ENCODE results near the gene CD19. TPM values are rescaled to one million over a fixed set of nuclear protein-coding genes. Genes with fewer than 3 reads are reported as not detected.
"Not testable (repeated sequence)": the region's sequence is repeated elsewhere in the genome, so short reads cannot be mapped to it uniquely, and the experiment has no call there.

CD19 gene
- total RNA-seq, 1 donor from 2014 or later = not detected

DNA sequence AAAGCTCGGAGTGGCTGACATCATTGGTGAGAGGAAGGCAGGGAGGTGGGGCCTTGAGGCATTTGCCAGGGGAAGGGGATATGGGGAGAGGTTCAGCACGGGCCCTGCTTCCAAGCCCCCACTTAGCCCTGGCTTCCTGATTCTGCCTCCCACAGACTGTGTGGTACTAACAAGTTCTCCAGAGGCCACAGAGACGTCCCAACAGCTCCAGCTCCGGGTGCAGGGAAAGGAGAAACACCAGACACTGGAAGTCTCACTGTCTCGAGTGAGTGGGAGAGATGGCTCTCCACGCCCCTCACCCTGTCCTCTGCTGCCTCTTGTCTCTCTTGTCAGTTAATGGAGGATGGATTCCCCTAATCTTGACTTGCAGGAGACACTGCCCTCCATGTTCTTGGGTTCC, 27.1 kb downstream of the CD19 start:
- Histone ChIP-seq H3K4me1 (no peaks in the 10 kb centered on the region), H3K9me3 (no peaks in the 10 kb centered on the region), H3K36me3 (peaks cover 0 to 58% of the 10 kb centered on the region in 2 donors), H3K27ac (no peak overlapping the region), H3K27me3 (no peaks in the 10 kb centered on the region), H3K4me3 (no peak overlapping the region)
- intact Hi-C loops (cut with DNase I) = no loop called here
- no peak for DNase-seq (ENCODE audit: extremely low spot score in 2 of 2)
- TF ChIP-seq, protein P1, sequence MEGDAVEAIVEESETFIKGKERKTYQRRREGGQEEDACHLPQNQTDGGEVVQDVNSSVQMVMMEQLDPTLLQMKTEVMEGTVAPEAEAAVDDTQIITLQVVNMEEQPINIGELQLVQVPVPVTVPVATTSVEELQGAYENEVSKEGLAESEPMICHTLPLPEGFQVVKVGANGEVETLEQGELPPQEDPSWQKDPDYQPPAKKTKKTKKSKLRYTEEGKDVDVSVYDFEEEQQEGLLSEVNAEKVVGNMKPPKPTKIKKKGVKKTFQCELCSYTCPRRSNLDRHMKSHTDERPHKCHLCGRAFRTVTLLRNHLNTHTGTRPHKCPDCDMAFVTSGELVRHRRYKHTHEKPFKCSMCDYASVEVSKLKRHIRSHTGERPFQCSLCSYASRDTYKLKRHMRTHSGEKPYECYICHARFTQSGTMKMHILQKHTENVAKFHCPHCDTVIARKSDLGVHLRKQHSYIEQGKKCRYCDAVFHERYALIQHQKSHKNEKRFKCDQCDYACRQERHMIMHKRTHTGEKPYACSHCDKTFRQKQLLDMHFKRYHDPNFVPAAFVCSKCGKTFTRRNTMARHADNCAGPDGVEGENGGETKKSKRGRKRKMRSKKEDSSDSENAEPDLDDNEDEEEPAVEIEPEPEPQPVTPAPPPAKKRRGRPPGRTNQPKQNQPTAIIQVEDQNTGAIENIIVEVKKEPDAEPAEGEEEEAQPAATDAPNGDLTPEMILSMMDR (IDR thresholded peaks at IDR 0.05) = no peak
- no peak for TF ChIP-seq POLR2A (IDR thresholded peaks at IDR 0.05)
- TF ChIP-seq POLR2AphosphoS5 (IDR thresholded peaks at IDR 0.05; ENCODE audit: insufficient read depth in 1 of 2, low read depth in 1 of 2) = no peak

DNA sequence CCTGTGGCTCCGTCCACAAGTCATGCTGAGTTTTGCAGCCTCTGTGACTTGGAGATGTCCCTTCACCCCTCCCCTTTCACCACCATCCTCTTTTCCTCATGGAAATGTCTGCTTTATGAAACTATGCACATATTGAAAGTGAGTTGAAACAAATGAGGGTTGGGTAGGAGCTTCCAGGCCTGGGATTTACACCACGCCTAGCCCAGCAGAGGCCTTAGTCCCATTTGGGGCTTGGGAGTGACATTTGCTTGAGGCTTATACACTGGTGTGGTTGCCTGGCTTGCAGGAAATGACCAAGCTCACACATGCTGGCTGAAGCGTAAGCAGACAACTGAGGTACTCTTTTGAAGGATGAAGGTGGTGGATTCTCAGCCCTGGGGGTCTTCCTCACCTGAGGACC, 32.3 kb downstream of the CD19 start:
- no peak for TF ChIP-seq POLR2AphosphoS5 (IDR thresholded peaks at IDR 0.05; ENCODE audit: insufficient read depth in 1 of 2, low read depth in 1 of 2)
- TF ChIP-seq, protein P1 (IDR thresholded peaks at IDR 0.05) = no peak
- no peak for TF ChIP-seq POLR2A (IDR thresholded peaks at IDR 0.05)
- Histone ChIP-seq H3K9me3 (no peaks in the 10 kb centered on the region), H3K36me3 (peaks cover 0 to 45% of the 10 kb centered on the region in 2 donors), H3K27ac (no peak overlapping the region), H3K4me1 (no peaks in the 10 kb centered on the region), H3K4me3 (no peak overlapping the region), H3K27me3 (no peaks in the 10 kb centered on the region)
- intact Hi-C loops (cut with DNase I) = no loop called here
- no peak for DNase-seq (ENCODE audit: extremely low spot score in 2 of 2)

DNA sequence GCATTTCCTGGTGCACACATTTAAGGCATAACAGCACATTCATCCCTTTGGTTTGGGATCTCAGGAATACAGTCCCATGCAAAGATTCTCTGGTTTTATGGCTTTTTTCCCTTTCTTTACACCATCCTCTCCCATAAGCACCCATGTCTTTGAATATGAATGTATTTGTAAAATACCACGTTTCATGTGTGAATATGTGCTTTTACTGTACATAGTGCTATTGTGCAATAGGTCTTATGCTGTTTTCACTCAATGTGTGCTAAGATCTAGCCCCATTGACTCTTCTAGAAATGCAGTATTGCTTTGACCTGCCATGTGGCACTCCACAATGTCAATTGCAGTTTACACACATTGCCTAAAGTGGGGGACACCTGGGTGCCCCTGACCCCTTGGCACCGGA, 32.7 kb downstream of the CD19 start:
- H3K36me3 ChIP-seq = peaks cover 0 to 45% of the 10 kb centered on the region in 2 donors
- no peak overlapping the region for H3K27ac ChIP-seq
- intact Hi-C loops (cut with DNase I) = no loop called here
- TF ChIP-seq, protein P1 (IDR thresholded peaks at IDR 0.05) = no peak
- TF ChIP-seq POLR2A (IDR thresholded peaks at IDR 0.05) (no peak), POLR2AphosphoS5 (IDR thresholded peaks at IDR 0.05; ENCODE audit: insufficient read depth in 1 of 2, low read depth in 1 of 2) (no peak)
- H3K4me1 ChIP-seq = no peaks in the 10 kb centered on the region
- no peak overlapping the region for H3K4me3 ChIP-seq
- H3K27me3 ChIP-seq = no peaks in the 10 kb centered on the region
- no peak for DNase-seq (ENCODE audit: extremely low spot score in 2 of 2)
- H3K9me3 ChIP-seq = no peaks in the 10 kb centered on the region

DNA sequence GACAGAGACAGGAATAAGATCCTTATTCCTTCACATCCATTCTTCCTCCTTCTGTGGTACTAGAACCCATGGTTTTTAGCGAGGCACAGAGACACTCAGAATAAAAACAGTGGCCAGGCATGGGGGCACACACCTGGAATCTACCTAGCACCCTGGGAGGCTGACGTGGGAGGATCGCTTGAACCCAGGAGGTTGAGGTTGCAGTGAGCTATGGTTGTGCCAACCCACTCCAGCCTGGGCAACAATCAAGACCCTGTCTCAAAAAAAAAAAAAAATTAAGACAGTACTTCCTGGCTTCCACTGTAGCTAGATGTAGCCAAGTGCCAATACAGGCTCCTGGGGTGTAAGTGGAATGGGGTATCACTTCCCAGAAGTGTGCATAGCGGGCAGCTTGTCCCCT, 35.4 kb downstream of the CD19 start:
- no peaks in the 10 kb centered on the region for H3K27me3 ChIP-seq
- no peak overlapping the region for H3K27ac ChIP-seq
- no peaks in the 10 kb centered on the region for H3K4me1 ChIP-seq
- DNase-seq (ENCODE audit: extremely low spot score in 2 of 2) = no peak
- peaks cover 0 to 29% of the 10 kb centered on the region in 2 donors for H3K36me3 ChIP-seq
- intact Hi-C loops (cut with DNase I) = no loop called here
- H3K4me3 ChIP-seq = no peak overlapping the region
- TF ChIP-seq, protein P1 (IDR thresholded peaks at IDR 0.05) = no peak
- TF ChIP-seq POLR2A (IDR thresholded peaks at IDR 0.05) = no peak
- no peak for TF ChIP-seq POLR2AphosphoS5 (IDR thresholded peaks at IDR 0.05; ENCODE audit: insufficient read depth in 1 of 2, low read depth in 1 of 2)
- H3K9me3 ChIP-seq = no peaks in the 10 kb centered on the region

DNA sequence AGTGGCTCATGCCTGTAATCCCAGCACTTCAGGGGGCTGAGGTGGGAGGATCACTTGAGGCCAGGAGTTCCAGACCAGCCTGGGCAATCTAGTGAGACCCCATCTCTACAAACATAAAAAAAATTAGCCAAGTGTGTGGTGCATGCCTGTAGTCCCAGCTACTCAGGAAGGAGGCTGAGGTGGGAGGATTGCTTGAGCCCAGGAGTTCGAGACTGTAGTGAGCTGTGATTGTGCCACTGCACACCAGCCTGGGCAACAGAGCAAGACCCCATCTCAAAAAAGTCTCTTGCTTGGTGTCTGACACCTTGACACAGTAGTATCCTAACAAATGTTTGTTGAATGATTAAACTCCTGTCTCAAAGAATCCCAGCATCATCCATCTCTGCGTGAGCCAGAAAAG, 37.9 kb downstream of the CD19 start:
- DNase-seq (ENCODE audit: extremely low spot score in 2 of 2); intact Hi-C loops (cut with DNase I): not testable (repeated sequence)

More for the DNA sequence above, 37.9 kb downstream of the CD19 start:
- not testable (repeated sequence) for H3K36me3 ChIP-seq, H3K9me3 ChIP-seq, H3K4me1 ChIP-seq, H3K27me3 ChIP-seq, H3K27ac ChIP-seq, H3K4me3 ChIP-seq
